SK-N-SH treated with all-trans-retinoic acid at 6 μM for 48 hours (cell line): Measurements from ENCODE around the gene MARF1.

Source experiments
- CSDC2 ChIP-seq: fragments of 250-450 bp; sonication (Bioruptor Pico); IDR thresholded peaks from 2 replicates; pipeline ENCODE4 v1.5.0; 2020; ENCODE audit warnings: mild to moderate bottlenecking, moderate library complexity
- OSR1 ChIP-seq: fragments of 250-450 bp; sonication (Bioruptor Pico); IDR thresholded peaks from 2 replicates; pipeline ENCODE4 v1.8.0; 2022; ENCODE audit warnings: moderate library complexity, mild to moderate bottlenecking, inconsistent platforms
- SNAI2 ChIP-seq: fragments of 250-450 bp; sonication (Bioruptor Pico); IDR thresholded peaks from 2 replicates; pipeline ENCODE4 v1.5.0; 2020; ENCODE audit warnings: mild to moderate bottlenecking, moderate library complexity
- ZFP3 ChIP-seq: fragments of 250-450 bp; sonication (Bioruptor Pico); IDR thresholded peaks from 2 replicates; pipeline ENCODE4 v1.5.0; 2020; ENCODE audit warnings: mild to moderate bottlenecking, moderate library complexity
- ZFP30 ChIP-seq: fragments of 450-650 bp; formaldehyde crosslinking; IDR thresholded peaks from 2 replicates; pipeline ENCODE4 v1.5.0; 2022; ENCODE audit warnings: mild to moderate bottlenecking, moderate library complexity
- ZNF8 ChIP-seq: fragments of 450-650 bp; formaldehyde crosslinking; IDR thresholded peaks from 2 replicates; pipeline ENCODE4 v1.5.0; 2020; ENCODE audit warnings: mild to moderate bottlenecking, moderate library complexity
- TF ChIP-seq, protein P1 (sequence below): fragments of 250-450 bp; sonication (Bioruptor Pico); IDR thresholded peaks from 2 replicates; pipeline ENCODE4 v1.5.1; 2020; ENCODE audit warnings: low read depth, mild to moderate bottlenecking, moderate library complexity

DNA sequence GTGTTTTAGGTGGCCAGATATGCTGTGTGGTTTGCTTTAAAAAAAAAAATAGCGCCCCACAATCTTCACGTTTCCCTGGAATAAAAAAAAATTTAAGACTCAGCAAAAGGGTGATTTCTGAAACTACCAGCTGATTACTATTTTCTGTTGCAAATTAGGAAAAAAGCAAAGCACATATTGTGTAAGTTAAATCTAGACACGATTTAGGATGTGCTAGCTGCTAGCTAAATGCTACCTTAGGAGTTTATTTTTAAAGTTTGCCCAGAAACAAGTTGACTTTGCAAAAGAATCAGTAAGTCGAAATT, 944 bp upstream of the MARF1 start:
- TF ChIP-seq ZFP30 (CRISPR knock-in tag) (no peak), SNAI2 (CRISPR knock-in tag) (no peak), CSDC2 (no peak), OSR1 (CRISPR knock-in tag) (no peak), ZFP3 (CRISPR knock-in tag) (no peak), ZNF8 (no peak)
- TF ChIP-seq, protein P1, sequence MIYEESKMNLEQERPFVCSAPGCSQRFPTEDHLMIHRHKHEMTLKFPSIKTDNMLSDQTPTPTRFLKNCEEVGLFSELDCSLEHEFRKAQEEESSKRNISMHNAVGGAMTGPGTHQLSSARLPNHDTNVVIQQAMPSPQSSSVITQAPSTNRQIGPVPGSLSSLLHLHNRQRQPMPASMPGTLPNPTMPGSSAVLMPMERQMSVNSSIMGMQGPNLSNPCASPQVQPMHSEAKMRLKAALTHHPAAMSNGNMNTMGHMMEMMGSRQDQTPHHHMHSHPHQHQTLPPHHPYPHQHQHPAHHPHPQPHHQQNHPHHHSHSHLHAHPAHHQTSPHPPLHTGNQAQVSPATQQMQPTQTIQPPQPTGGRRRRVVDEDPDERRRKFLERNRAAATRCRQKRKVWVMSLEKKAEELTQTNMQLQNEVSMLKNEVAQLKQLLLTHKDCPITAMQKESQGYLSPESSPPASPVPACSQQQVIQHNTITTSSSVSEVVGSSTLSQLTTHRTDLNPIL = no peak
